Lung (tissue), 16 donors: Measurements from ENCODE around the gene DNAJC15. TPM values are rescaled to one million over a fixed set of nuclear protein-coding genes. Genes with fewer than 3 reads are reported as not detected.

ENCODE experiments used
- ATAC-seq: fragments of 200-7000 bp; cut with Tn5 transposase; one replicate; pipeline ENCODE4 v1.9.1; 2020; ENCODE audit warnings: moderate number of reproducible peaks; ENCODE audit not compliant: insufficient read depth, low FRiP score
- DNase-seq, 3 donors: peaks; one replicate each; pipeline ENCODE4 v3.0.0-alpha.2; 2013 to 2017
- H3K27ac ChIP-seq, 2 donors: one replicate each; pipeline ENCODE4 v1.5.1; 2013; ENCODE audit warnings: mild to moderate bottlenecking in 2 of 2, moderate library complexity in 2 of 2, control low read depth in 1 of 2, inconsistent platforms in 1 of 2, low read depth in 1 of 2, low read length in 1 of 2
- H3K27me3 ChIP-seq, 3 donors: one replicate each; pipeline ENCODE4 v1.5.1; 2013; ENCODE audit warnings: low read length in 2 of 3; ENCODE audit not compliant: control insufficient read depth in 3 of 3, insufficient read depth in 3 of 3
- H3K36me3 ChIP-seq, 4 donors: one replicate each; pipeline ENCODE4 v1.5.1; 2013; ENCODE audit warnings: low read length in 4 of 4, mild to moderate bottlenecking in 1 of 4, moderate library complexity in 1 of 4; ENCODE audit not compliant: control insufficient read depth in 4 of 4, insufficient read depth in 4 of 4
- H3K4me1 ChIP-seq, 5 donors: one replicate each; pipeline ENCODE4 v1.5.1; 2013; ENCODE audit warnings: low read length in 5 of 5, mild to moderate bottlenecking in 2 of 5, moderate library complexity in 1 of 5; ENCODE audit not compliant: control insufficient read depth in 5 of 5, insufficient read depth in 5 of 5
- H3K4me3 ChIP-seq: one replicate; pipeline ENCODE4 v1.5.1; 2013; ENCODE audit warnings: mild to moderate bottlenecking, control low read depth, moderate library complexity
- H3K9ac ChIP-seq, 2 donors: one replicate each; pipeline ENCODE4 v1.5.1; 2013; ENCODE audit warnings: low read length in 2 of 2, control low read depth in 1 of 2; ENCODE audit not compliant: insufficient read depth in 1 of 2
- H3K9me3 ChIP-seq, 4 donors: one replicate each; pipeline ENCODE4 v1.5.1; 2013; ENCODE audit warnings: low read length in 3 of 4, mild to moderate bottlenecking in 1 of 4, moderate library complexity in 1 of 4; ENCODE audit not compliant: control insufficient read depth in 4 of 4, insufficient read depth in 3 of 4
- WGBS, 2 donors: extraction: QIAGEN DNeasy Blood & Tissue Kit; methylation state at CpG; one replicate each; pipeline ENCODE4 v1.1.7; 2013; 5-methylcytosine and 5-hydroxymethylcytosine counted together
- long read RNA-seq, 5 donors: transcript quantifications; one replicate each; lab custom pipeline, GENCODE V29; 2026
- polyA plus RNA-seq, 2 donors: library from polyadenylated mRNA; stranded (reverse); fragments of 200-250 nt; gene quantifications; one replicate each; pipeline ENCODE4 v1.2.1, GENCODE V29; 2013
- total RNA-seq, 2 donors: library from RNA; depleted of rRNA in 1 of 2; stranded (reverse); fragments of >200 nt in 1 of 2; gene quantifications; one replicate each; pipeline ENCODE4 v1.2.1, GENCODE V29; 2014 to 2021
- TF ChIP-seq, protein P1 (sequence below): IDR thresholded peaks from 2 replicates; pipeline ENCODE4 v1.5.1; 2012; ENCODE audit warnings: mild to moderate bottlenecking; ENCODE audit errors: control extremely low read depth, extremely low read depth
- donor health status: control.
- donor health status: control.
- donor health status: Bipolar disorder and iron deficiency.
- donor health status: healthy.
- donor health status: DM: yes; HTN: yes; CAD: no.

DNAJC15 gene
- total RNA-seq (10 to 100 TPM; 16.8 to 20.0 TPM), polyA plus RNA-seq (10 to 100 TPM; 18.5 to 21.8 TPM)
- long read RNA-seq, donor 1, full-length matches to known transcripts, result 60 of 60 reads
- long read RNA-seq, donor 1, partial matches to known transcripts, result 0 of 60 reads
- long read RNA-seq, donor 1, other reads (novel, unspliced or antisense), result 0 of 60 reads
- long read RNA-seq, donor 2, full-length matches to known transcripts, result 23 of 23 reads
- long read RNA-seq, donor 2, partial matches to known transcripts, result 0 of 23 reads
- long read RNA-seq, donor 2, other reads (novel, unspliced or antisense), result 0 of 23 reads
- long read RNA-seq, donor 3, full-length matches to known transcripts, result 28 of 28 reads
- long read RNA-seq, donor 3, partial matches to known transcripts, result 0 of 28 reads
- long read RNA-seq, donor 3, other reads (novel, unspliced or antisense), result 0 of 28 reads
- long read RNA-seq, donor 4, full-length matches to known transcripts, result 24 of 24 reads
- long read RNA-seq, donor 4, partial matches to known transcripts, result 0 of 24 reads
- long read RNA-seq, donor 4, other reads (novel, unspliced or antisense), result 0 of 24 reads
- long read RNA-seq, donor 5, full-length matches to known transcripts, result 56 of 69 reads
- long read RNA-seq, donor 5, partial matches to known transcripts, result 13 of 69 reads
- long read RNA-seq, donor 5, other reads (novel, unspliced or antisense), result 0 of 69 reads

DNA sequence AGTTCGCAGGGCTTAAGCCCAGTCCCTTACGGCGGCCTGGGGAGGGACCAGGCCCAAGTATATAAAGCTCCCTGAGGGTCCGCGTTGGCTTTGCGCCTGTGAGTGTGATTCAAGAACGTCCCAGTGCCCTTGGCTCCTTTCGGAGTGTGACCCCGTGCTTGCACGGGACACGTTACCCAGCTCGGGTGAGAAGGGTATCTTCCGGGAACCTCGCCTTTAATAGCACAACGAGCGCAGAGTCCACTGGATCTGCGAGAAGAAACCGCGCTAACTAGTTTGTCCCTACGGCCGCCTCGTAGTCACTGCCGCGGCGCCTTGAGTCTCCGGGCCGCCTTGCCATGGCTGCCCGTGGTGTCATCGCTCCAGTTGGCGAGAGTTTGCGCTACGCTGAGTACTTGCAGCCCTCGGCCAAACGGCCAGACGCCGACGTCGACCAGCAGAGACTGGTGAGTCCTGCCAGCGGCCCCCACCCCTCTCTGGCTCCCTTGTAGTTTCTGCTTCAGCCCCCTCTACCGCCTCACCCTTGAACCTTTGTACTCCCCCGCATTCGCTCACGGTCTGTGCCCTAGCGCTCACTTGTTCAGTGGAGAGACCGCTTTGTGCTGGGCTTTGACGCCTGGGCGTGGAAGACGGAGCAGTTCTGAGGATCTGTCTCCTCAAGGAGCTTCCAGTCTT lies at the start of gene DNAJC15:
Gene DNAJC15, plus strand, starts transcription at position 298 of the 675 bp plus-strand sequence. Its CDS starts 41 bp downstream, at position 339.
- H3K4me3 ChIP-seq, result peak within 1 kb of the TSS; percentile 74
- ATAC-seq, result peak; percentile 86
- DNase-seq, result peak; percentile 92 to 94 (median 94)
- H3K4me1 ChIP-seq, result peaks cover 0 to 14% (median 7%) of the 10 kb centered on the region in 5 donors
- no peaks in the 10 kb centered on the region for H3K27me3 ChIP-seq
- no peaks in the 10 kb centered on the region for H3K9me3 ChIP-seq
- WGBS, 2 donors, result 3% methylated on average over 48 of the region's 48 CpGs
- H3K27ac ChIP-seq, result peak within 1 kb of the TSS; percentile 89 to 96
- H3K36me3 ChIP-seq, result peaks cover 0 to 3% (median 2%) of the 10 kb centered on the region in 4 donors
- TF ChIP-seq, protein P1, sequence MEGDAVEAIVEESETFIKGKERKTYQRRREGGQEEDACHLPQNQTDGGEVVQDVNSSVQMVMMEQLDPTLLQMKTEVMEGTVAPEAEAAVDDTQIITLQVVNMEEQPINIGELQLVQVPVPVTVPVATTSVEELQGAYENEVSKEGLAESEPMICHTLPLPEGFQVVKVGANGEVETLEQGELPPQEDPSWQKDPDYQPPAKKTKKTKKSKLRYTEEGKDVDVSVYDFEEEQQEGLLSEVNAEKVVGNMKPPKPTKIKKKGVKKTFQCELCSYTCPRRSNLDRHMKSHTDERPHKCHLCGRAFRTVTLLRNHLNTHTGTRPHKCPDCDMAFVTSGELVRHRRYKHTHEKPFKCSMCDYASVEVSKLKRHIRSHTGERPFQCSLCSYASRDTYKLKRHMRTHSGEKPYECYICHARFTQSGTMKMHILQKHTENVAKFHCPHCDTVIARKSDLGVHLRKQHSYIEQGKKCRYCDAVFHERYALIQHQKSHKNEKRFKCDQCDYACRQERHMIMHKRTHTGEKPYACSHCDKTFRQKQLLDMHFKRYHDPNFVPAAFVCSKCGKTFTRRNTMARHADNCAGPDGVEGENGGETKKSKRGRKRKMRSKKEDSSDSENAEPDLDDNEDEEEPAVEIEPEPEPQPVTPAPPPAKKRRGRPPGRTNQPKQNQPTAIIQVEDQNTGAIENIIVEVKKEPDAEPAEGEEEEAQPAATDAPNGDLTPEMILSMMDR, result no peak
- peak within 1 kb of the TSS; percentile 78 to 95 for H3K9ac ChIP-seq

GRCh38 chr13:42976066-42976465 lies 47.3 kb upstream of the DNAJC15 start:
- H3K36me3 ChIP-seq, result peaks cover 0 to 6% (median 1%) of the 10 kb centered on the region in 4 donors
- TF ChIP-seq, protein P1, result no peak
- no peaks in the 10 kb centered on the region for H3K27me3 ChIP-seq
- no peak for ATAC-seq
- no peaks in the 10 kb centered on the region for H3K4me1 ChIP-seq
- H3K9me3 ChIP-seq, result no peaks in the 10 kb centered on the region
- 97 to 98% methylated on average over 3 of the region's 3 CpGs for WGBS, 2 donors
- no peak overlapping the region for H3K4me3 ChIP-seq
- no peak overlapping the region for H3K9ac ChIP-seq
- no peak overlapping the region for H3K27ac ChIP-seq
- no peak for DNase-seq

GRCh38 chr13:42977219-42977659 lies 46.1 kb upstream of the DNAJC15 start:
- ATAC-seq (no peak), DNase-seq (no peak)
- Histone ChIP-seq H3K36me3 (peaks cover 0 to 2% (median 0%) of the 10 kb centered on the region in 4 donors), H3K27ac (no peak overlapping the region), H3K4me3 (no peak overlapping the region), H3K9ac (no peak overlapping the region), H3K27me3 (no peaks in the 10 kb centered on the region), H3K4me1 (no peaks in the 10 kb centered on the region), H3K9me3 (no peaks in the 10 kb centered on the region)
- TF ChIP-seq, protein P1, result no peak
- WGBS, 2 donors, result 71 to 78% methylated on average over 1 of the region's 1 CpG
